GM19025 (cell line): ENCODE data around the gene GRIA3.

Source experiments
- ATAC-seq: cut with Tn5 transposase; IDR thresholded peaks from one replicate; pipeline ENCODE4 v1.9.1; 2021; ENCODE audit warnings: mild to moderate bottlenecking, low read depth, moderate library complexity; ENCODE audit not compliant: unreplicated experiment

The GRIA3 gene

DNA sequence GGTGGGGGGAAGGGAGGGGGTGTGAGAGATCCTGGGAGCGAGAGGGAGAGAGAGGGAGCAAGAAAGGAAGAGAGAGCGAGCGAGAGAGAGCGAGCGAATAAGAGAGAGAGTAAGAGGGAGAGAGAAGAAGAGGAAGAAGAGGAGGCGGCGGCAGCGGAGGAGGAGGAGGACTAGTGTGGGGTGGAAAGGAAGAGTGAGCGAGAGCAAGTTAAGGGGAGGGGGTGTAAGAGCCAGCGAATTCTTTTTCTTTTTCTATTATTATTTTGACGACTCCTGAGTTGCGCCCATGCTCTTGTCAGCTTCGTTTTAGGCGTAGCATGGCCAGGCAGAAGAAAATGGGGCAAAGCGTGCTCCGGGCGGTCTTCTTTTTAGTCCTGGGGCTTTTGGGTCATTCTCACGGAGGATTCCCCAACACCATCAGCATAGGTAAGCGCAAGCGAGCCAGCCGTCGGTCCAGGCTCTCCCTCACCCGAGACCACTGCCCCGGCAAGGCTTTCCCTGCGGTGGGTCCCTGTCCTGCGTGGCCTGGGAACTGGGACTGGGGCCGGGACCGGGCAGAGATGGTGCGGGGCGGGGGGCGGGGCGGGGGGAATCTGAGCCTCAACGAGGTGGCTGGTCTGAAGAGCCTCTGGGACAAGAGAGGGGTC lies at the start of gene GRIA3:
Gene GRIA3, plus strand, starts transcription at position 60 of the 647 bp plus-strand sequence. Its CDS starts 258 bp downstream, at position 318.
- no peak for ATAC-seq

DNA sequence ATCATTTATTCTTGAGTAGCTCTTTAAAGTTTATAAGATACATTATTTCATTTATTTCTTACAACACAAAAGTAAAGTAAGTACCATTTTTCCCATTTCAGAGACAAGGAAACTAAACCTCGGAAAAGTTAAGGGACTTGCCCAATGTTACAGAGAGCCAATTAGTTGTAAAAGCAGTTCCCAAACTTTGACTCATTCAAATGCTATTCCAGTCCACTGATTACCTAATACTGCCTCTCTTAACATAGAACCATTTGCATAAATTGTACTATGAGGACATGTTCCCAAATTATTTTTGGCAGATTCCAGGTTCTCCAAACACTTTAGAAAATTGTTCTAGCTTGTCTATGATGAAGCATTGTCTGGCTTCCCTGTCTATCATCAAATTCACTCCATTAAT lies 45.6 kb upstream of the GRIA3 start:
- ATAC-seq = no peak

- ATAC-seq = no peak
Observed at GRCh38 chrX:123140454-123140853, 43.6 kb upstream of the GRIA3 start.

DNA sequence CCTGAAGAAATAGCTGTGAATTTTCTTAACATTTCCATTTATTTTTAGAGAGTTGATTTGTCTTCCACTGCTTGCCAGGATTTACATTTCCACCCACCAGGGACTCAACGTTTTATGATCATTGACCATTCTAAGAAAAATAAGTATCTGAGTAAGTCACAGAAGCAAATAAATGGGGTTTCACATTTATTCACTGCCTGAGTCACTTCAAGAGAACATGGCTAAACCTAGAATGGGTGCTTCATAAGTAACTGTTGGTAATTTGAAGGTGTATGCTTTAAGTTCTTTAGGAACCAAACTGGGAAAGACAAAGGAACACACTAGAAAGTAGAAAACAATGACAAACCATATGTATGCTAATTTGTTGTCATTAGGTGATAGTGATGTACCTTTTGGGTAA lies 43.2 kb upstream of the GRIA3 start:
- ATAC-seq = no peak

GRCh38 chrX:123153846-123154335 lies 30.2 kb upstream of the GRIA3 start:
- no peak for ATAC-seq

DNA sequence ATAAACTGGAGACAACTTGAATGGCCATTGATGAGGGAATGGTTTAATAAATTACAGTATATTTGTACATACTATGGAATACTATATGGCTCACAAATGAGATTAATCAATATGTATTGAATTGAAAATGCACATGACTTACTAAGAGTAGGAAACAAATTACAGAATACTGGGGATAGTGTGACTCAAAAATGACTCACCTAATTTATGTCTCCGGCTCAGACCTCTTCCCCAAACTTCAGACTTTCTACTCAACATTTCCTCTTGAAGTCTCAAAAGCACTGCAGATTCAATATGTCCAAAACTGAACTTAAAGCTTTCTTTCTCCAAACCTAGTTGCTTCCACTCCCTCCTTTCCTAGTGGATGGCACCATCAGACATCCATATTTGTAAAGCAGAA lies 28.8 kb upstream of the GRIA3 start:
- no peak for ATAC-seq

DNA sequence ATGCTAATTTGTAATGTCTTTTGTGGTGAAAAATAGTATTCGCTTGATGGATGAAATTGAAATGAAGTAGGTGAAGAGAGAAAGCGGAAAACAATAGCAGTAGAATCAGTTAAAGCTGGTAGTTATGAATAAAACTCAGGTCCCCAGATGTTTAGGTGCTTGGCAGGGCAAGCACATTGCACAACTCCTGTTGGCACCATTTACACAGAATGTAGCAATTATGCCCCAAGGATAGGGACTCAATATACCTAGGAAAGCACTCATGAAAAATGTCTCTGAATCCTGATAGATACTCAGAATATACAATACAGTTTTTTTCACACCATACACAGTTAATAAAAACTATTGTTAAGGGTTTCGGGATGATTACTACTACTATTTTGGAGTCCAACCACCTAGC lies 26.5 kb upstream of the GRIA3 start:
- ATAC-seq = no peak

DNA sequence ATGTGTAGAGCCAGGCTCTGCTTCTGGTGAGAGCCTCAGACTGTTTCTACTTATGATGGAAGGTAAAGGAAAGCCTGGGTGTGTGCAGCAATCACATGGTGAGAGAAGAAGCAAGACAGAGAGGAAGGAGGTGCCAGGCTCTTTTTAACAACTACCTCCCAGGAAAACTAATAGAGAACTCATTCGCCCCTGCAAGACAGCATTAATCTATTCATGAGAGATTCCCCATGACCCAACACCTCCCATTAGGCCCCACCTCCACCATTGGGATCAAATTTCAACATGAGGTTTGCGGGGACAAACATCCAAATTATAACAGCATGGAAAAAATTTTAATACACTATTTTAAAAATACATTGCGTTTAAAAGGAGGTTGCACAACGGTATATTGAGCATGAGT lies 24.7 kb upstream of the GRIA3 start:
- ATAC-seq = no peak

DNA sequence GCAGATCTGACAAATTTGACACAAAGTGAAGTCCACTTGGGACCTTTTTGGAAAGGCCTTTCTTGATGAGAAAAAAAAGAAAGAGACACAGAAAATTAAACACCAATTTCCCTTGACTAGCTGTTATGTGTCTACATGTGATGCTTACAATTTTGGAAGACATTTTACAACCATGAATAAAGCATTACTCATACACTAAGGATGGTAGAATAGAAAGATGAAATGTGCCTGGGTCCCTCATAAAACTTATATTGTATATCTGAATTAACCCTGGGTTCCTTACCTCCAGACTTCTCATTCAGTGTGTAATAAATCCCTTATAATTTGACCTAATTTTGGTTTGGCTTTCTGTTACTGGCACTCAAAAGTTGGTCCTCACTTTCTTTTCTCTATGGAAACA lies 16.5 kb upstream of the GRIA3 start:
- no peak for ATAC-seq

GRCh38 chrX:123169247-123169901 lies 14.7 kb upstream of the GRIA3 start:
- ATAC-seq = no peak

GRCh38 chrX:123170546-123170945 lies 13.5 kb upstream of the GRIA3 start:
- ATAC-seq = no peak

- ATAC-seq = no peak
Observed at GRCh38 chrX:123171781-123172180, 12.3 kb upstream of the GRIA3 start.

DNA sequence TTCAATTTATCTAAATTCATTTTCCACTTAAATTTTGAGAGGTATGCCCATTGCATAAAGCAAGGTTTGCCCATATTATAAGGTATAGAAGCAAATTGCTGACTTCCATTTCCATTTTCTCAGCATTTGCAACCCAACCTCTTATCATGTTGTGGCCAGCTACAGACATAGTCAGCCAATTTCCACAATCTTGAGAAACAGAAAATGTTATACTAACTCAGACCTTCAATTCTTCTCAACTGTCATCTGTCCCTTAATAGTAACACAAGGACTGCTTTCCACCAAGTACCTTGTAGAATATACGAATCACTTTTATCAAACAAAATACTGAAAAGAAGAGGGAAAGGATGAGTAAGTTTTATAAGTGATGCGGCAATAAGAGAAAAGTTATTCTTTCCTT lies 11.2 kb upstream of the GRIA3 start:
- ATAC-seq = no peak

GRCh38 chrX:123173833-123174232 lies 10.2 kb upstream of the GRIA3 start:
- no peak for ATAC-seq

GRCh38 chrX:123175366-123176122 lies 8.5 kb upstream of the GRIA3 start:
- no peak for ATAC-seq

GRCh38 chrX:123181233-123181914 lies 2.7 kb upstream of the GRIA3 start:
- no peak for ATAC-seq

DNA sequence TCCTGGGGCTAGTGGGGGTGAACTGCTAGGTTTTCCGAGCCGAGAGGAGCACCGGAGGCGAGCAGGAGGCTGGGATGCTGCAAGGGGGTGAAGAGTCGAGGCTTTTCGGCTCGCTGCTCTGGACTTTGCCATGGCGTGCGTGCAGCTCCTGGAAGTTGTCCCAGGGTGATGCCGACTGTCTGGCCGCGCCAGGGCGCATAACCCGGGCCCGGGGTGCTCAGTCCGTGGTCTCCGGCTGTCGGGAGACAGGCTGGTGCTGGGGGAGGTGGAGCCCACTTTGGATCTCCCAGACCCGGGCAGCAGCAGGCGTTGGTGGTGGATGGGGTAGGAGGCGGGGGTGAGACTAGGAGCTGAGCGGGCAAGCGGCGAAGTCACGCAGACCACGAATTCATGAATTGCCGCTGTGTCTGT lies 793 bp downstream of the GRIA3 start:
- no peak for ATAC-seq

GRCh38 chrX:123185721-123186120 lies 1.6 kb downstream of the GRIA3 start:
- ATAC-seq = no peak

- no peak for ATAC-seq
Observed at GRCh38 chrX:123186801-123187200, 2.7 kb downstream of the GRIA3 start.

GRCh38 chrX:123188081-123188480 lies 4.0 kb downstream of the GRIA3 start:
- ATAC-seq = no peak

DNA sequence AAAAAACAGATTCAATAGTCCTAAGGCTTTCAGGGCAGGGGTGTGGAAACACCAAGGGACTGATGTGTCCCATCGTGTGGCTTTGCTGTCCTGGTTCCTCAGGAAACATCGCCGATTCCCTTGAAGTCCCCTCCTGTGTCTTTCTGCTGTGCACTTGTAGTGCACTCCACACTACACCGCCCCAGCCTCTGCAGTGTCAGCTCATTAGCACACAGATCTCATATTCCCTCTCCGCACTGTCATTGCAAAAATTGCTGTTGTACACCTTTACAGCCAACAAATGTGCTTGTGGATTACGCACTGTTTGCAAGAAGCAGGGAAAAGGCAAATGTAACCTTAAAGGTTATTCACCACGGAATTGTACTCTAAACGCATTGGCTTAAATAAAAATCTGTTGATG lies 5.3 kb downstream of the GRIA3 start:
- no peak for ATAC-seq
